Tibial nerve (tissue), 4 donors: Measurements from ENCODE around the gene TOR2A. TPM values are rescaled to one million over a fixed set of nuclear protein-coding genes. Genes with fewer than 3 reads are reported as not detected.
A peak's percentile ranks its signal among the peaks of the same experiment; 100 is the strongest.

Source experiments
- DNase-seq, 2 donors: peaks; one replicate each; pipeline ENCODE4 v3.0.0-alpha.2; 2019; ENCODE audit warnings: low spot score in 2 of 2
- H3K27ac ChIP-seq, 4 donors: fragments of 200-600 bp; sonication (generic) in 3 of 4; one replicate each; pipeline ENCODE4 v1.5.1; 2017 to 2019; ENCODE audit warnings: mild to moderate bottlenecking in 1 of 4
- H3K27me3 ChIP-seq, 2 donors: fragments of 200-600 bp; sonication (generic) in 1 of 2; one replicate each; pipeline versions ENCODE4 v1.5.1 to v1.6.0; 2017 to 2019
- H3K36me3 ChIP-seq, 3 donors: fragments of 200-600 bp; sonication (generic); one replicate each; pipeline ENCODE4 v1.5.1; 2018 to 2019
- H3K4me1 ChIP-seq, 4 donors: fragments of 200-600 bp; sonication (generic) in 3 of 4; one replicate each; pipeline ENCODE4 v1.5.1; 2017 to 2019
- H3K4me3 ChIP-seq, 4 donors: fragments of 200-600 bp; sonication (generic) in 3 of 4; one replicate each; pipeline ENCODE4 v1.5.1; 2017 to 2019; ENCODE audit warnings: mild to moderate bottlenecking in 1 of 4, moderate library complexity in 1 of 4
- H3K9me3 ChIP-seq, 4 donors: fragments of 200-600 bp; sonication (generic) in 3 of 4; one replicate each; pipeline ENCODE4 v1.5.1; 2017 to 2019
- CTCF ChIP-seq, 5 experiments: fragments of 200-600 bp in 3 of 5; fragments of 450-650 bp in 2 of 5; sonication (generic) in 3 of 5; IDR thresholded peaks; one replicate each; pipeline ENCODE4 v1.5.1; 2016 to 2019; ENCODE audit warnings: antibody characterized with exemption in 5 of 5, mild to moderate bottlenecking in 3 of 5, moderate library complexity in 2 of 5
- EP300 ChIP-seq, 2 donors: sonication (generic); formaldehyde crosslinking; IDR thresholded peaks; one replicate each; pipeline ENCODE4 v1.6.1; 2017; ENCODE audit warnings: antibody characterized with exemption in 2 of 2, mild to moderate bottlenecking in 1 of 2
- POLR2A ChIP-seq, 2 donors: fragments of 450-650 bp; IDR thresholded peaks; one replicate each; pipeline ENCODE4 v1.6.1; 2017; ENCODE audit warnings: antibody characterized with exemption in 2 of 2, mild to moderate bottlenecking in 2 of 2, moderate library complexity in 2 of 2
- WGBS, 2 donors: methylation state at CpG; one replicate each; pipeline ENCODE4 v1.1.5; 2018; 5-methylcytosine and 5-hydroxymethylcytosine counted together
- total RNA-seq, 4 donors: library from RNA; depleted of rRNA; stranded (reverse); fragments of >200 nt; gene quantifications; one replicate each; pipeline ENCODE4 v1.1.0, GENCODE V29; 2016

Gene TOR2A
- total RNA-seq, 4 donors from 2014 or later: 13.3 to 15.3 (median 14.4) TPM

DNA sequence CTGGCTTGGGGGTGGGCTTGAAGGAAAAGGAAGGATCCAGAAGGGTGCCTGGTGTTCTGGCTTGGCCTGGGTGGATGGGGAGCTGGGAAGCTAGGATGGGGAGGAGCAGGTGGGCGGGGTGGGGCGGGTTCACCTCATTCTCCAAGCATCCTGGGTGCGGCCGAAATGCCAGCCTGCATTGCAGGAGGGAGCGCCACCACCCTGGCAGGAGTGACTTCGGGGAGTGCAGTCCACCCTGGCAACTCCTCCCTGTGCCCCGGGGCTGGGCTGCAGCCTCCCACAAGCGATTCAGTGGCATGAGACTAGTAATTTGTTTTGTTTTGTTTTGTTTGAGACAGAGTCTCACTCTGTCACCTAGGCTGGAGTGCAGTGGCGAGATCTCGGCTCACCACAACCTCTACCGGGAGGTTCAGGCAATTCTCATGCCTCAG, 13.7 kb downstream of the TOR2A start:
- Histone ChIP-seq H3K4me1 (peaks cover 0 to 12% (median under 1%) of the 10 kb centered on the region in 4 donors), H3K9me3 (no peaks in the 10 kb centered on the region), H3K27ac (no peak overlapping the region), H3K4me3 (no peak overlapping the region), H3K27me3 (peaks cover 0 to 9% of the 10 kb centered on the region in 2 donors), H3K36me3 (no peaks in the 10 kb centered on the region)
- WGBS, 2 donors: 51 to 61% methylated on average over 10 to 11 of the region's 11 CpGs
- no peak for DNase-seq
- TF ChIP-seq POLR2A (IDR thresholded peaks at IDR 0.05): no peak
- no peak for TF ChIP-seq CTCF (IDR thresholded peaks at IDR 0.05)
- no peak for TF ChIP-seq EP300 (IDR thresholded peaks at IDR 0.05)

DNA sequence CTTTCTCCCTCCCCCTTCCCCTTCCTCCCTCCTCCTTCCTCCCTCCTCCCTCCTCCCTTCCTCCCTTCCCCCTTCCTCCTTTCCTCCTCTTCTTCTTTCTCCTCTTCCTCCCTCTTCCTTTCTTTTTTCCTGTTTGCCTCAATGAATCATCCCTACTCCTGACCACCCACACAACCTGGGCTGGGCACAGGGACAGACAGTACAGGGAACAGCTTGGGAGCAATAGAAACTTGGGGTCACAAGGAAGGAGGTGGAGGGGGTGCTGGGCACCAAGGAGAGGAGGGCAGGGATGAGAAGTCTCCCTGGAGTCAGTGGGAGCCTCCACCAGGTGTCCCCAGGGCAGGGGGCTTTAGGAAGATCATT, 14.2 kb downstream of the TOR2A start:
- no peak for DNase-seq
- no peaks in the 10 kb centered on the region for H3K9me3 ChIP-seq
- H3K27me3 ChIP-seq: peaks cover 0 to 9% of the 10 kb centered on the region in 2 donors
- H3K4me1 ChIP-seq: peaks cover 0 to 18% (median 5%) of the 10 kb centered on the region in 4 donors
- no peak overlapping the region for H3K4me3 ChIP-seq
- no peak overlapping the region for H3K27ac ChIP-seq
- no peaks in the 10 kb centered on the region for H3K36me3 ChIP-seq
- TF ChIP-seq POLR2A (IDR thresholded peaks at IDR 0.05): no peak
- TF ChIP-seq EP300 (IDR thresholded peaks at IDR 0.05): no peak
- TF ChIP-seq CTCF (IDR thresholded peaks at IDR 0.05): no peak

GRCh38 chr9:127720031-127720864, 14.8 kb downstream of the TOR2A start:
- no peaks in the 10 kb centered on the region for H3K36me3 ChIP-seq
- TF ChIP-seq POLR2A (IDR thresholded peaks at IDR 0.05) (no peak), EP300 (IDR thresholded peaks at IDR 0.05) (no peak), CTCF (IDR thresholded peaks at IDR 0.05) (no peak)
- H3K4me3 ChIP-seq: no peak overlapping the region
- no peak overlapping the region for H3K27ac ChIP-seq
- 71 to 74% methylated on average over 11 to 12 of the region's 12 CpGs for WGBS, 2 donors
- H3K4me1 ChIP-seq: peaks cover 0 to 18% (median 5%) of the 10 kb centered on the region in 4 donors
- H3K27me3 ChIP-seq: peaks cover 0 to 9% of the 10 kb centered on the region in 2 donors
- H3K9me3 ChIP-seq: no peaks in the 10 kb centered on the region
- no peak for DNase-seq

GRCh38 chr9:127717766-127718165, 17.3 kb downstream of the TOR2A start:
- TF ChIP-seq CTCF (IDR thresholded peaks at IDR 0.05): no peak
- TF ChIP-seq EP300 (IDR thresholded peaks at IDR 0.05): no peak
- no peak for TF ChIP-seq POLR2A (IDR thresholded peaks at IDR 0.05)
- Histone ChIP-seq H3K36me3 (no peaks in the 10 kb centered on the region), H3K4me3 (no peak overlapping the region), H3K27me3 (no peaks in the 10 kb centered on the region), H3K9me3 (no peaks in the 10 kb centered on the region), H3K27ac (no peak overlapping the region), H3K4me1 (peaks cover 0 to 22% (median 15%) of the 10 kb centered on the region in 4 donors)
- WGBS, 2 donors: 84 to 86% methylated on average over 5 of the region's 5 CpGs
- DNase-seq: no peak

DNA sequence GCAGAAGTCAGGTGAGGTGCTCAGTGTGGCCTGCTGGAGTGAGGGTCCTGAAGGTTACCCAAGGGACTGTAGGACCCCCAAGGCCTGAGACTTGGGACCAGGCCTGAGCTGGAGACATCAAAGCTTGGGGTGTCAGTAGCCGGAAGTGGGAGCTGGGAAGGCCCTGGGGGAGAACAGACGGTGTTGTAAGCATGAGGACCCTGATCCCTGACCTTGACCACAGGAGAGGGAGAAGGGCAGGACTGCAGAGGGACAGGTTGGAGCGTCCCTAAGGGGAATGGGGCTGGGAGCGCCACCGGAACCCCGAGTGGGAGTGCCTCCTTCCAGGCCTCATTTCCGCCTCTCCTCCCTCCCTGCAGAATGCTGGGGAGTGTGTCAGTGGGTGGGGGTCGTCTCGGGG, 18.7 kb downstream of the TOR2A start:
- no peak for DNase-seq
- peaks cover 0 to 9% (median 0%) of the 10 kb centered on the region in 3 donors for H3K36me3 ChIP-seq
- no peaks in the 10 kb centered on the region for H3K9me3 ChIP-seq
- peaks cover 0 to 22% (median 15%) of the 10 kb centered on the region in 4 donors for H3K4me1 ChIP-seq
- 73 to 77% methylated on average over 9 of the region's 9 CpGs for WGBS, 2 donors
- no peaks in the 10 kb centered on the region for H3K27me3 ChIP-seq
- peak overlapping the region in 3 of 4 donors; percentile 66 to 85 (median 74) for H3K4me3 ChIP-seq
- peak overlapping the region in 3 of 4 donors; percentile 81 to 93 (median 84) for H3K27ac ChIP-seq
- TF ChIP-seq CTCF (IDR thresholded peaks at IDR 0.05) (no peak), EP300 (IDR thresholded peaks at IDR 0.05) (no peak), POLR2A (IDR thresholded peaks at IDR 0.05) (no peak)
